Measurements from ENCODE around the gene SLC6A19. TPM values are rescaled to one million over a fixed set of nuclear protein-coding genes. Genes with fewer than 3 reads are reported as not detected.

The SLC6A19 gene
- total RNA-seq, 4 donors from 2014 or later, result under 0.01 TPM; not detected in 3

GRCh38 chr5:1196562-1196961, 4.8 kb upstream of the SLC6A19 start:
- H3K27ac ChIP-seq, result no peak overlapping the region
- H3K27me3 ChIP-seq, result peaks cover 0 to 27% of the 10 kb centered on the region in 2 donors
- WGBS, 2 donors, result 50 to 76% methylated on average over 1 of the region's 1 CpG
- TF ChIP-seq EP300 (IDR thresholded peaks at IDR 0.05) (no peak), CTCF (IDR thresholded peaks at IDR 0.05) (no peak), POLR2A (IDR thresholded peaks at IDR 0.05) (no peak)
- H3K4me3 ChIP-seq, result no peak overlapping the region
- peaks cover 0 to 6% (median 0%) of the 10 kb centered on the region in 4 donors for H3K9me3 ChIP-seq
- no peaks in the 10 kb centered on the region for H3K36me3 ChIP-seq
- H3K4me1 ChIP-seq, result no peaks in the 10 kb centered on the region
- DNase-seq (ENCODE audit: low spot score in 2 of 2), result no peak

DNA sequence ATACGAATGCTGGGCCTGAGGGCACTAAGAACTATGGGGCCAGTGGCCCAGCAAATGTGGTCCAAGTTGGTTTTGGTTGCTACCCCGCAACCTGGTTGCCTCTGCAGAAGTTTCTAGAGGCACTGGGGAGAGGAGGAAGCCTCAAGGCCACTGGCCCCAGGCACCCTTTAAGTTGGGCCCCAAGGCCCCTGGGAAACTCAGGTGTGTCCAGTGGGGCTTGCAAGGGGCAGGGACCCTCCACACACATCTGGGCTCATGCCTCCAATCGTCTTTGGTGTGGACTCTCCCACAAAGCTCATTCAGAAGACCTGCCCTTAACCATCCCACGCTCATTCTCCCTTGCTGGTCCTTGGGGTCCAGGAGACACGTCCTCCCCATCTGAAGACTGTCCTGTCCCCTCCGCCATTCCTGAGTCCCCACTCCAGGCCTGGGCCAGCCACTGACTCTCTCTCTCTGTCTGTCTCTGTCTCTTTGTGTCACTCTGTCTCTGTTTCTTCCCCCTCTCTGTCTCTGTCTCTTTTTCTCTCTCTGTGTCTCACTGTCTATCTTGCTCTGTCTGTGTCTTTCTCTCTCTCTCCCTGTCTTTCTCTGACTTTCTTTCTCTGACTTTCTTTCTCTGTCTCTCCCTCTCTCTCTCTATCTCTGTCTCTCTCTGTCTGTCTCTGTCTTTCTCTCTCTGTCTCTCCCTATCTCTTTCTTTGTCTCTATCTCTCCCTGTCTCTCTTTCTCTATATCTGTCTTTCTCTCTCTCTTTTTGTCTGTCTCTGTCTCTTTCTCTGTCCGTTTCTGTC, 3.3 kb upstream of the SLC6A19 start:
- WGBS, 2 donors, result 76 to 78% methylated on average over 7 of the region's 7 CpGs
- no peak for TF ChIP-seq POLR2A (IDR thresholded peaks at IDR 0.05)
- no peak for TF ChIP-seq EP300 (IDR thresholded peaks at IDR 0.05)
- TF ChIP-seq CTCF (IDR thresholded peaks at IDR 0.05), result no peak
- DNase-seq (ENCODE audit: low spot score in 2 of 2), result no peak
- H3K27ac ChIP-seq, result no peak overlapping the region
- H3K4me3 ChIP-seq, result no peak overlapping the region
- peaks cover 0 to 6% (median 0%) of the 10 kb centered on the region in 4 donors for H3K9me3 ChIP-seq
- H3K4me1 ChIP-seq, result no peaks in the 10 kb centered on the region
- H3K36me3 ChIP-seq, result no peaks in the 10 kb centered on the region
- H3K27me3 ChIP-seq, result peaks cover 0 to 33% of the 10 kb centered on the region in 2 donors

GRCh38 chr5:1199340-1199648, 2.1 kb upstream of the SLC6A19 start:
- no peak for TF ChIP-seq CTCF (IDR thresholded peaks at IDR 0.05)
- TF ChIP-seq POLR2A (IDR thresholded peaks at IDR 0.05), result no peak
- TF ChIP-seq EP300 (IDR thresholded peaks at IDR 0.05), result no peak
- DNase-seq (ENCODE audit: low spot score in 2 of 2), result no peak
- H3K27me3 ChIP-seq, result peaks cover 0 to 38% of the 10 kb centered on the region in 2 donors

DNA sequence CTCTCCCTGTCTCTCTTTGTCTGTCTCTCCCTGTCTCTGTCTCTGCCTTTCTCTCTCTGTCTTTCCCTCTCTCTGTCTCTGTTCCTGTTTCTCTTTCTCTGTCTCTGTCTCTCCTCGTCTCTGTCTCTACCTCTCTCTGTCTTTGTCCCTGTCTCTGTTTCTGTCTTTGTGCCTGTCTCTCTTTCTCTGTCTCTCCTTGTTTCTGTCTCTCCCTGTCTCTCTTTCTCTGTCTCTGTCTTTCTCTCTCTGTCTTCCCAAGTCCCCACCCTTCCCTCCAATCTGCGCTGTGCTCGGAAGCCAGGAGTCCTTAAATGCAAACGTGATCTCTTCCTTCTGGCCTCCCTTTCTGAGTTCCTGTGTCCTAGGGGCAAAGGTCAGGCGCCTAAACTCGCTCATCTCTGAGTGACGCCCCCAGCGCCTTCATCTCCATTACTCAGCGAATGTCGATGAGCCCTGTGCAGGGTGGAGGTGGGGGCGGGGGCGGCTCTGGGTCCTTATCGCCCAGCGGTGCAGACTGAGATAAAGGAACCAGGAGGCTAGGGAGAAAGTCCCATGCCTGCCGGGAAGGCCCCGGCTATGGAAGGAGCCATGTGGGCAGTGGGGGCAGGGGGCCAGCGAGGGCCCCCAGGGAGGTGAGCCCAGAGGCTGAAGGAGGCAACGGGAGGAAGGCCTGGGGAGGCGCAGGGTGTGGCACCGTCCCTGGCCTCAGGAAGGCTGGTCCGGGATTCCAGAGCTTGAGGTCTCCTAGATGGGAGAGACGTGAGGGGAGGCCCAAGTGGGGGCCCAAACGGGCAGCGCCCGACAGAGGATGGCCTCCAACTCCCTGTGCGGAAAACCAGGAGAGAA, 1.5 kb upstream of the SLC6A19 start:
- H3K4me1 ChIP-seq, result no peaks in the 10 kb centered on the region
- H3K4me3 ChIP-seq, result no peak overlapping the region
- WGBS, 2 donors, result 55 to 56% methylated on average over 26 of the region's 26 CpGs
- no peak for DNase-seq (ENCODE audit: low spot score in 2 of 2)
- peaks cover 0 to 44% of the 10 kb centered on the region in 2 donors for H3K27me3 ChIP-seq
- no peaks in the 10 kb centered on the region for H3K36me3 ChIP-seq
- H3K9me3 ChIP-seq, result no peaks in the 10 kb centered on the region
- H3K27ac ChIP-seq, result peak overlapping the region in 1 of 4 donors; percentile 34
- TF ChIP-seq POLR2A (IDR thresholded peaks at IDR 0.05), result no peak
- no peak for TF ChIP-seq CTCF (IDR thresholded peaks at IDR 0.05)
- no peak for TF ChIP-seq EP300 (IDR thresholded peaks at IDR 0.05)

More at GRCh38 chr5:1199340-1199648, 2.1 kb upstream of the SLC6A19 start:
- Histone ChIP-seq H3K4me3 (no peak overlapping the region), H3K27ac (no peak overlapping the region), H3K4me1 (no peaks in the 10 kb centered on the region), H3K9me3 (peaks cover 0 to 3% (median 0%) of the 10 kb centered on the region in 4 donors), H3K36me3 (no peaks in the 10 kb centered on the region)

All from tibial nerve (tissue), 4 donors.